RWPE2 (cell line): Measurements from ENCODE around the gene GTF2F2.

Source experiments
- ATAC-seq: fragments of 200-7000 bp; cut with Tn5 transposase; 3 replicates; pipeline ENCODE4 v1.9.1; 2021; ENCODE audit warnings: low read depth
- DNase-seq: peaks from one replicate; pipeline ENCODE4 v3.0.0-alpha.2; 2020; ENCODE audit warnings: low spot score
- H3K27ac ChIP-seq: fragments of 450-650 bp; 2 replicates; pipeline ENCODE4 v1.5.1; 2017; ENCODE audit warnings: mild to moderate bottlenecking; ENCODE audit not compliant: poor library complexity, severe bottlenecking
- H3K27me3 ChIP-seq: fragments of 250-450 bp; sonication (Bioruptor Pico); 2 replicates; pipeline ENCODE4 v1.5.1; 2021; ENCODE audit warnings: mild to moderate bottlenecking, moderate library complexity; ENCODE audit not compliant: insufficient read depth, poor library complexity, severe bottlenecking
- H3K36me3 ChIP-seq: fragments of 250-450 bp; sonication (Bioruptor Pico); 2 replicates; pipeline ENCODE4 v1.5.1; 2020; ENCODE audit warnings: low read depth, mild to moderate bottlenecking, moderate library complexity
- H3K4me1 ChIP-seq: fragments of 250-450 bp; sonication (Bioruptor Pico); 2 replicates; pipeline ENCODE4 v1.5.1; 2021; ENCODE audit warnings: mild to moderate bottlenecking, moderate library complexity; ENCODE audit not compliant: insufficient read depth, poor library complexity, severe bottlenecking
- H3K4me3 ChIP-seq: fragments of 250-450 bp; sonication (Bioruptor Pico); 2 replicates; pipeline ENCODE4 v1.5.1; 2021; ENCODE audit warnings: mild to moderate bottlenecking, moderate library complexity; ENCODE audit not compliant: severe bottlenecking
- H3K9me3 ChIP-seq: fragments of 250-450 bp; sonication (Bioruptor Pico); 2 replicates; pipeline ENCODE4 v1.5.1; 2021; ENCODE audit warnings: mild to moderate bottlenecking, moderate library complexity; ENCODE audit not compliant: severe bottlenecking
- TF ChIP-seq, protein P1 (sequence below): fragments of 450-650 bp; IDR thresholded peaks from one replicate; pipeline ENCODE4 v1.5.1; 2017; ENCODE audit warnings: mild to moderate bottlenecking, moderate library complexity; ENCODE audit not compliant: poor library complexity, severe bottlenecking

Gene GTF2F2

DNA sequence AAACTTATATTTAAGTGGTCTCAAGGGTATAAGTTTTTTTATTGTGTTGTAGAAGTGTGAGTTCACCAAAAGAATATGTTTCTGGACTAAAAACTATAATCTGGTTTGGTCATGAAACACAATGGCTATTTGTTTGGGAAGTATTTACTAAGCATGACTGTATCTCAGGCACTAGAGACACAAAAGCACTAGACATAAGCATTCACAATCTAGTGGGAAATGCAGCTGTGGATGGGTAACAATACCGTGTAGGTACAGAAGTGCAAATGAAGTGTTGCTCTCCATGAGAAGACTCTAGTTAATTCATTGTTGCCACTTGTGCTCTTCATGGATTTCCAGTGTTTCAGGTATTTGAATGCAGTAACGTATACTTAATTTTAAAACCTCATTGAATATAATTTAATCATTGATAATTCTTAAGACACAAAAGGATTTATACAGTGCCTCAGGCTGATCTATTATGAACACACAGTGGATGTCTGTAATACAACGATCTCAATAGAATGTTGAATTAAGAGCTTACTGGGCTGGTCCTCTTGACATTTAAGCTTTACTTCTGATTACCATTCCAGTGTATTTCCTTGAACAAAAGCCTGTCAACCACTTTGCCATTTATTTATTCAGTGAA is 169.7 kb downstream of the GTF2F2 start:
- H3K27me3 ChIP-seq, result no peaks in the 10 kb centered on the region
- H3K27ac ChIP-seq, result no peak overlapping the region
- ATAC-seq (no peak), DNase-seq (no peak)
- H3K9me3 ChIP-seq, result no peaks in the 10 kb centered on the region
- TF ChIP-seq, protein P1, sequence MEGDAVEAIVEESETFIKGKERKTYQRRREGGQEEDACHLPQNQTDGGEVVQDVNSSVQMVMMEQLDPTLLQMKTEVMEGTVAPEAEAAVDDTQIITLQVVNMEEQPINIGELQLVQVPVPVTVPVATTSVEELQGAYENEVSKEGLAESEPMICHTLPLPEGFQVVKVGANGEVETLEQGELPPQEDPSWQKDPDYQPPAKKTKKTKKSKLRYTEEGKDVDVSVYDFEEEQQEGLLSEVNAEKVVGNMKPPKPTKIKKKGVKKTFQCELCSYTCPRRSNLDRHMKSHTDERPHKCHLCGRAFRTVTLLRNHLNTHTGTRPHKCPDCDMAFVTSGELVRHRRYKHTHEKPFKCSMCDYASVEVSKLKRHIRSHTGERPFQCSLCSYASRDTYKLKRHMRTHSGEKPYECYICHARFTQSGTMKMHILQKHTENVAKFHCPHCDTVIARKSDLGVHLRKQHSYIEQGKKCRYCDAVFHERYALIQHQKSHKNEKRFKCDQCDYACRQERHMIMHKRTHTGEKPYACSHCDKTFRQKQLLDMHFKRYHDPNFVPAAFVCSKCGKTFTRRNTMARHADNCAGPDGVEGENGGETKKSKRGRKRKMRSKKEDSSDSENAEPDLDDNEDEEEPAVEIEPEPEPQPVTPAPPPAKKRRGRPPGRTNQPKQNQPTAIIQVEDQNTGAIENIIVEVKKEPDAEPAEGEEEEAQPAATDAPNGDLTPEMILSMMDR, result no peak
- peaks cover 20% of the 10 kb centered on the region for H3K36me3 ChIP-seq
- no peak overlapping the region for H3K4me3 ChIP-seq
- H3K4me1 ChIP-seq, result peaks cover 8% of the 10 kb centered on the region

DNA sequence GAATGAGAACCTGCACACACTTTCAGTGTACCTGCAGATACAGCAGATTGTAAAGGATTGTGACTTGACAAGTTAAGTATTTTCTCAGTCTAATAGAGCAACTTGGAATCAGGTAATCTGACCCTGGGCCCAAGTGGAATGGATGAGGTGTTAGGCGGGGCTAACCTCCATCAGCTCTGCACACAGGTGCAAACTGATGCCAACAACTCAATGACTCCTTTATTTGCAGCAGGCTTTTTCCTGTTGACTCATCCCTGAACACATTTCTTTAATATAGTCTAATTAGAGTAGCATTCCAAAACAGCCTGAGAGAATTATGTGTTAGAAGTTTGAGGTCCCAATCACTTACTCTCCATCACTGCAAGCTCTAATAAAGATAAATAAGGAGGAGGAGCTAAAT is 171.9 kb downstream of the GTF2F2 start:
- H3K27me3 ChIP-seq, result no peaks in the 10 kb centered on the region
- no peak for DNase-seq
- peaks cover 8% of the 10 kb centered on the region for H3K4me1 ChIP-seq
- no peak overlapping the region for H3K4me3 ChIP-seq
- no peaks in the 10 kb centered on the region for H3K9me3 ChIP-seq
- TF ChIP-seq, protein P1, result no peak
- H3K36me3 ChIP-seq, result 0 out of 2 replicates have a peak, but pooled peaks cover 7% of the 10 kb centered on the region
- ATAC-seq, result peak; percentile 96
- H3K27ac ChIP-seq, result peak overlapping the region; percentile 25

DNA sequence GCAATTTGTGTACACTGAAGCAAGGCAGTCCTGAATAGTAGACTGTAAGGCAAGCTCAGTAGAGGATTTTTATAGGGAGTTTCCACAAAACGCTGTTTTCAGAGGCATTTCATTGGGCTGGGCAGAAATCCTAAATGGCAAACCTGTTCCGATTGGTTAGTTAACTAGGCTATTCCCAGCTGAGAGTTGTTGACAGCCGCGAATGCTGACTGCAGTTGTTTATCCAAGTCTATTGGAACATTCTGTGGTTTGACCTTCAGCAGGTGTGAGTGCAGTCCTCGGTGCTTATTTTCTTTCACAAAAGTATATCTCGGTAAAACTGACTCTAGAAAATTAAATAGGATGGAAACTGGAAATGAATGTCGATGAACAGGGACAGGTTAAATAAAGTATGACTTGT is 175.2 kb downstream of the GTF2F2 start:
- no peak overlapping the region for H3K4me3 ChIP-seq
- no peaks in the 10 kb centered on the region for H3K9me3 ChIP-seq
- ATAC-seq, result no peak
- no peak overlapping the region for H3K27ac ChIP-seq
- no peaks in the 10 kb centered on the region for H3K36me3 ChIP-seq
- no peaks in the 10 kb centered on the region for H3K27me3 ChIP-seq
- H3K4me1 ChIP-seq, result peaks cover 8% of the 10 kb centered on the region
- no peak for DNase-seq
- TF ChIP-seq, protein P1, result no peak

DNA sequence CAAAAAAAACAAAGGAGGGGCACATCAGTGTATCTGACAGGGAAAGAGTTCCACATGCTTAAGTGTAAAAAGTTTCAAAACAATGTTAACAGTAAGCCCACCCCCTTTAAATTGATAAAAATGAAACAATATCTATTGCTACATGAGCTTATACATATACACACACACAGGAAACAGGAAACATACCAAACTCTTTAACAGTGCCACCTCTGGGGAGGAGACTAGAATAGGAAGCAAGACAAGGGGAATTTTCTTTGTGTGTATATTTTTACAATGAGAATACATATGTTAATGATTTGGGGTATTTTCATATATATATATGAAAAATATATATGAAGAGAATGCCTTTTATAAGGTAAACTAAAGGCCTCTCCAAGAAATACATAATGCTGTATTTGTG is 175.9 kb downstream of the GTF2F2 start:
- Histone ChIP-seq H3K27ac (no peak overlapping the region), H3K27me3 (no peaks in the 10 kb centered on the region), H3K36me3 (no peaks in the 10 kb centered on the region), H3K9me3 (no peaks in the 10 kb centered on the region), H3K4me1 (peaks cover 8% of the 10 kb centered on the region), H3K4me3 (no peak overlapping the region)
- TF ChIP-seq, protein P1, result no peak
- no peak for ATAC-seq
- no peak for DNase-seq

DNA sequence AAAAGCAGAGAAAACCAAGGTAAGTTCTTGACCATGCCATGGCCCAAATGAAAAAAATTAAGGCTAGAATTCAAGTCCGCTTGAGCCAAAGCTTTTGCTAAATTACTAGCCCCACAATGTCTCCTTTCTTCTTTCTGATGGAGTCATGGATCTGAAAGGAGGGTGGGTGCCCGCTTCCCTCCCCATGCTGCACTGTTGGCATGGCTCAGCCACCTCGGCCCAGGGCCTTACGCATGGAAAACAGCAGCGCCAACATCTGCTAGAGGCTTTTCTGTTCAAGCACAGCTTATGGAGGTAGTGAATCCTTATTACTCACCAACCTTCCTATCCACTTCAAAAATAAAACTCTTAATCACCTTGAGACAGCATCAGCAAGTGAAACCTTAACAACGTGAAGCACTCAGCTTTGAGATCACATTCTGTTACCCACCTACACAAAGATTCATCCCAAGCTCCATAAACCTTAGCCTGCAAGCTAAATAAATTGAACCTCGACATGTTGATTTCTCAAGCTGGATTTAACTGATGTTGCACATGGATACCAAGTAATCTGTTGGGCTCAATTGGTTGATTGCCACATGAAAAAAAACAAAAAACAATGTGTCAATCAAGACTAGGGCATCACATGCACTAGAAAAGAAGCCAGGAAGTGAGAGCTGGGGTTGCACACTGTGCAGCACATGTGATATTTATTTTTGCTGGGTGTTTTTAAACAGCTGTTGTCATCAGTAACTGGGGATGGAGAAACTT is 177.3 kb downstream of the GTF2F2 start:
- Histone ChIP-seq H3K9me3 (no peaks in the 10 kb centered on the region), H3K4me1 (peaks cover under 1% of the 10 kb centered on the region), H3K27ac (no peak overlapping the region), H3K4me3 (no peak overlapping the region), H3K36me3 (no peaks in the 10 kb centered on the region), H3K27me3 (no peaks in the 10 kb centered on the region)
- no peak for DNase-seq
- no peak for ATAC-seq
- TF ChIP-seq, protein P1, result no peak
